Astrocyte (in vitro differentiated cells and primary cell): ENCODE measurements around the gene MKRN3.

Source experiments
- CTCF ChIP-seq: IDR thresholded peaks from 2 replicates; pipeline ENCODE4 v1.5.1; 2011; ENCODE audit warnings: low read depth, mild to moderate bottlenecking, inconsistent platforms, low read length, moderate library complexity; ENCODE audit not compliant: insufficient read depth
- EZH2 ChIP-seq: IDR thresholded peaks from 2 replicates; pipeline ENCODE4 v1.6.1; 2012; ENCODE audit warnings: mild to moderate bottlenecking, low read length, inconsistent platforms; ENCODE audit not compliant: insufficient read depth

- no peak for TF ChIP-seq CTCF
- TF ChIP-seq EZH2 = no peak
These were observed 31.3 kb downstream of the MKRN3 start for GRCh38 chr15:23596736-23597135.
